ENCODE measurements around the gene SLC27A4. TPM values are rescaled to one million over a fixed set of nuclear protein-coding genes. Genes with fewer than 3 reads are reported as not detected.

Gene SLC27A4
- polyA plus RNA-seq, 4 donors: 23.2 to 162 (median 95.0) TPM

GRCh38 chr9:128406848-128407391 is 66.6 kb downstream of the SLC27A4 start:
- H3K4me1 ChIP-seq (ENCODE audit: control insufficient read depth in 3 of 3, insufficient read depth in 2 of 3, low read depth in 1 of 3, low read length in 2 of 3): no peaks in the 10 kb centered on the region
- no peak overlapping the region for H3K4me3 ChIP-seq (ENCODE audit: low read depth in 1 of 3, low read length in 3 of 3)
- no peaks in the 10 kb centered on the region for H3K36me3 ChIP-seq (ENCODE audit: control insufficient read depth in 3 of 3, insufficient read depth in 2 of 3, low read depth in 1 of 3, low read length in 3 of 3)
- no peak overlapping the region for H3K27ac ChIP-seq (ENCODE audit: low read depth in 1 of 3, low read length in 2 of 3)
- 49 to 65% (median 57%) methylated on average over 9 of the region's 9 CpGs for WGBS, 3 donors
- DNase-seq: no peak
- no peaks in the 10 kb centered on the region for H3K9me3 ChIP-seq (ENCODE audit: control insufficient read depth in 2 of 2, insufficient read depth in 1 of 2, low read depth in 1 of 2, low read length in 1 of 2)
- peaks cover 0 to 40% (median 4%) of the 10 kb centered on the region in 3 donors for H3K27me3 ChIP-seq (ENCODE audit: control insufficient read depth in 3 of 3, insufficient read depth in 3 of 3, low read length in 3 of 3)
- FAIRE-seq: no peak

GRCh38 chr9:128408963-128409431 is 68.7 kb downstream of the SLC27A4 start:
- 31 to 46% (median 41%) methylated on average over 25 to 26 of the region's 26 CpGs for WGBS, 3 donors
- H3K4me1 ChIP-seq (ENCODE audit: control insufficient read depth in 3 of 3, insufficient read depth in 2 of 3, low read depth in 1 of 3, low read length in 2 of 3): no peaks in the 10 kb centered on the region
- FAIRE-seq (no peak), DNase-seq (no peak)
- peaks cover 0 to 35% (median 4%) of the 10 kb centered on the region in 3 donors for H3K27me3 ChIP-seq (ENCODE audit: control insufficient read depth in 3 of 3, insufficient read depth in 3 of 3, low read length in 3 of 3)
- no peak overlapping the region for H3K27ac ChIP-seq (ENCODE audit: low read depth in 1 of 3, low read length in 2 of 3)
- no peaks in the 10 kb centered on the region for H3K9me3 ChIP-seq (ENCODE audit: control insufficient read depth in 2 of 2, insufficient read depth in 1 of 2, low read depth in 1 of 2, low read length in 1 of 2)
- no peak overlapping the region for H3K4me3 ChIP-seq (ENCODE audit: low read depth in 1 of 3, low read length in 3 of 3)
- H3K36me3 ChIP-seq (ENCODE audit: control insufficient read depth in 3 of 3, insufficient read depth in 2 of 3, low read depth in 1 of 3, low read length in 3 of 3): no peaks in the 10 kb centered on the region

- H3K27me3 ChIP-seq (ENCODE audit: control insufficient read depth in 3 of 3, insufficient read depth in 3 of 3, low read length in 3 of 3): peaks cover 0 to 35% (median 4%) of the 10 kb centered on the region in 3 donors
- H3K9me3 ChIP-seq (ENCODE audit: control insufficient read depth in 2 of 2, insufficient read depth in 1 of 2, low read depth in 1 of 2, low read length in 1 of 2): no peaks in the 10 kb centered on the region
- FAIRE-seq: no peak
- no peaks in the 10 kb centered on the region for H3K4me1 ChIP-seq (ENCODE audit: control insufficient read depth in 3 of 3, insufficient read depth in 2 of 3, low read depth in 1 of 3, low read length in 2 of 3)
- DNase-seq: no peak
- WGBS, 3 donors: 26 to 52% (median 46%) methylated on average over 7 to 8 of the region's 8 CpGs
- H3K36me3 ChIP-seq (ENCODE audit: control insufficient read depth in 3 of 3, insufficient read depth in 2 of 3, low read depth in 1 of 3, low read length in 3 of 3): no peaks in the 10 kb centered on the region
- no peak overlapping the region for H3K27ac ChIP-seq (ENCODE audit: low read depth in 1 of 3, low read length in 2 of 3)
- no peak overlapping the region for H3K4me3 ChIP-seq (ENCODE audit: low read depth in 1 of 3, low read length in 3 of 3)
These were observed 69.1 kb downstream of the SLC27A4 start for GRCh38 chr9:128409450-128409849.

- H3K4me3 ChIP-seq (ENCODE audit: low read depth in 1 of 3, low read length in 3 of 3): no peak overlapping the region
- peaks cover 0 to 35% (median 4%) of the 10 kb centered on the region in 3 donors for H3K27me3 ChIP-seq (ENCODE audit: control insufficient read depth in 3 of 3, insufficient read depth in 3 of 3, low read length in 3 of 3)
- WGBS, 3 donors: 23 to 35% (median 23%) methylated on average over 6 of the region's 6 CpGs
- no peaks in the 10 kb centered on the region for H3K36me3 ChIP-seq (ENCODE audit: control insufficient read depth in 3 of 3, insufficient read depth in 2 of 3, low read depth in 1 of 3, low read length in 3 of 3)
- H3K9me3 ChIP-seq (ENCODE audit: control insufficient read depth in 2 of 2, insufficient read depth in 1 of 2, low read depth in 1 of 2, low read length in 1 of 2): no peaks in the 10 kb centered on the region
- no peak for DNase-seq
- FAIRE-seq: no peak
- no peak overlapping the region for H3K27ac ChIP-seq (ENCODE audit: low read depth in 1 of 3, low read length in 2 of 3)
- peaks cover 0 to 1% (median 0%) of the 10 kb centered on the region in 3 donors for H3K4me1 ChIP-seq (ENCODE audit: control insufficient read depth in 3 of 3, insufficient read depth in 2 of 3, low read depth in 1 of 3, low read length in 2 of 3)
These were observed 69.7 kb downstream of the SLC27A4 start for GRCh38 chr9:128409978-128410377.

Other genes starting within 250 kb of the SLC27A4 start
- gene PTGES2, start 212.8 kb upstream of the SLC27A4 start, polyA plus RNA-seq: 10 to 100 TPM; 47.7 to 99.7 (median 76.0) TPM
- 100 to 1,000 TPM in 1 of 4 donors, 1 to 10 TPM in 3; 1.6 to 582 (median 3.7) TPM for gene LCN2, start 191.1 kb upstream of the SLC27A4 start, polyA plus RNA-seq
- gene BBLN, start 180.3 kb upstream of the SLC27A4 start, polyA plus RNA-seq: 100 to 1,000 TPM in 1 of 4 donors, 10 to 100 TPM in 3; 33.1 to 111 (median 64.6) TPM
- gene CIZ1, start 149.0 kb upstream of the SLC27A4 start, polyA plus RNA-seq: 10 to 100 TPM; 44.5 to 88.1 (median 47.8) TPM
- 10 to 100 TPM in 1 of 4 donors, 1 to 10 TPM in 1, under 1 TPM in 2; 0.45 to 72.1 (median 3.7) TPM for gene DNM1, start 137.1 kb upstream of the SLC27A4 start, polyA plus RNA-seq
- gene GOLGA2, start 64.5 kb upstream of the SLC27A4 start, polyA plus RNA-seq: 10 to 100 TPM; 34.9 to 69.1 (median 48.7) TPM
- 10 to 100 TPM; 21.4 to 38.5 (median 33.5) TPM for gene SWI5, start 64.3 kb upstream of the SLC27A4 start, polyA plus RNA-seq
- 10 to 100 TPM; 17.0 to 35.3 (median 24.5) TPM for gene TRUB2, start 18.1 kb upstream of the SLC27A4 start, polyA plus RNA-seq
- gene COQ4, start 17.7 kb upstream of the SLC27A4 start, polyA plus RNA-seq: 100 to 1,000 TPM in 2 of 4 donors, 10 to 100 TPM in 2; 68.8 to 198 (median 105) TPM
- gene URM1, start 30.8 kb downstream of the SLC27A4 start, polyA plus RNA-seq: 10 to 100 TPM; 56.1 to 83.6 (median 66.0) TPM
- gene CERCAM, start 80.3 kb downstream of the SLC27A4 start, polyA plus RNA-seq: 10 to 100 TPM in 1 of 4 donors, 1 to 10 TPM in 2, not detected in 1; 4.3 to 10.3 (median 6.8) TPM
- 10 to 100 TPM in 2 of 4 donors, 1 to 10 TPM in 2; 4.0 to 21.8 (median 11.9) TPM for gene ODF2, start 115.5 kb downstream of the SLC27A4 start, polyA plus RNA-seq
- 10 to 100 TPM; 17.8 to 31.3 (median 21.1) TPM for gene GLE1, start 164.2 kb downstream of the SLC27A4 start, polyA plus RNA-seq
- 100 to 1,000 TPM in 3 of 4 donors, 10 to 100 TPM in 1; 98.1 to 243 (median 152) TPM for gene SPTAN1, start 212.1 kb downstream of the SLC27A4 start, polyA plus RNA-seq

Measured in small intestine (tissue), 7 donors.